KG1 (cell line): Measurements from ENCODE around the gene WNT9B.
"Not testable (repeated sequence)": the region's sequence is repeated elsewhere in the genome, so short reads cannot be mapped to it uniquely, and the experiment has no call there.

Experiments used
- DNase-seq: peaks from one replicate; lab custom pipeline; 2025; lab: John Stamatoyannopoulos, UW

The WNT9B gene

DNA sequence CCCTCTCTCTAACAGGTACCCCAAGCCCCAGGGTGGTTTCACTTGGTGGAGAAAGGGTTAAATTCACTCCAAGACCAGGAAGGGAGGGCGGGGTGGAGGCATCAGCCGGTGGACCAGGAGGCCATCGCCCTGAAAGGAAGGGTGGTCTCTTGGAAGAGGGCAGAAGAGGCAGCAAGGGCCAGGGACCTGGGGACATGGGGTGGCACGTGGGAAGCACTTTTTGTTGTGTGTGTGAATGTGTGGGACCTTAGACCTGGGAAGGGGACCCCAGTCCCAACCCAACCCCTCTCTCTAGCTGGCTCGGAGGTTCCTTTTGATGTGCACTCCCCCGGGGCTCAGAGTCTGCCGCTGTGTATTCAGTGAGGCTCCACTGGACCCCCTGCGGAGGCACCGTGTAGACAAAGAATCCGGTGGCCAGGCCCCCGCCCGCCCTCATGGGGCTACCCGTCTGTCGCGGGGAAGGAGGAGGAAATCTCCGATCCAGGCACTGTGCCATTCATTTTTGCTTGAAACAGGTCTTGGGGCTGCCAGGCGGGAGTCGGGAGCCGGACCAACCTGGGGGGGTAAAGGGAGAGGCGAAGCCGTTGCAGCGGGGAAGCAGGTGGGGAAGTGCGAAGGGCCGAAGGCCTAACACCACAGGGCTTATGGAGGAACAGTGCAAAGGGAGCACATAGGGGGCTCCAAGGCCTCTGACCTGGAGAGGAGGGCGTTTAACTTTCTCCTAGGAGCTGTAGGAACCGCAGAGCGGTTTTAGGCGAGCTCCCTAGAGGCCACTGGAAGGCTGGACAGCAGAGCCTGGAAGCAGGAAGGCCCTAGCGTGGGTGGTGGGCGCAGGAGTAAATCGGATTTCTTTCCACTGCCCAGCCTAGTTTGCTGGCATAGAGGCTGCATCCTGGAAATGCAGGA is 29.6 kb upstream of the WNT9B start:
- DNase-seq: no peak

DNA sequence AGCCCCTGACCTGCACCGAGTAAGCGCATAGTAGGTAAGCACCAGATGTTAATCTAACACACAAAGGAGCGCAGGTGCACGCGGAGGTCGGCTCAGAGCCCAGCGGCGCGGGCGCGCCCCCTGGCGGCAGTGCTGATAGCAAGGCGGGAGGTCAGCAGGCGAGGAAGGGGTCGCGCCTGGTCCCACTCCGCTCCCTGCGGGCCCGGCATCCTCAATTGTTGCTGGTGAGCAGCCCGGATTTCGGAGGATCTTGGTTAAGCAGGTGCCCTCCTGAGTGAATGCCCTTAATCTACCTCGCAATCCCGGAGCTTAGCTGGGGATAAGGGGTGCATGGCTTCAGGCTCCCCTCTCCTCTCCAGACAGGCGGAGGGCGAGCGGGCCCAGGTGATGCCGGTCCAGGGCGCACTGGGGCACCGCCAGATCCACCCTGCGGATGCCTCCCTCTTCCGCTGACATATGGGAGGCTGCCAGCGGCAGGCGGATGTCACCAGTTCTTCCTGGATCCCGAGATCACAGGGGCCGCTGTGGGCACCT is 28.9 kb upstream of the WNT9B start:
- DNase-seq: peak; percentile 35

DNA sequence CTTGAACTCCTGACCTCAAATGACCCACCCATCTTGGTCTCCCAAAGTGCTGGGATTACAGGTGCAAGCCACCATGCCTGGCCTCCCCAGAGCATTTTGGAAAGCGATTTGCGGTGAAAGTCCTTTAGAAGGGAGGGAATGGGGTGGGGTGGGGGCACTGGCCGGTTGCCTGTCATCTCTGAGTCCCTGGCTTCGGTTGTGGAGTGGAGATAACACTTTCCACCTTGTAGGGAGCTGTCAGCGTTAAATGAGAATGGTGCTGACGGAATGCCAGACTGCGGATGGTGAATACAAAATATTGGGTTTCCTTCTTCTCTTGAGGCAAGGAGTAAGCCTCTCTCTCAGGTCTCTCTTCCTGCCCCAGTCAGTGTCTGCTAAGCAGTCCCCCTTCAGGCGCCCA is 27.7 kb upstream of the WNT9B start:
- no peak for DNase-seq

DNA sequence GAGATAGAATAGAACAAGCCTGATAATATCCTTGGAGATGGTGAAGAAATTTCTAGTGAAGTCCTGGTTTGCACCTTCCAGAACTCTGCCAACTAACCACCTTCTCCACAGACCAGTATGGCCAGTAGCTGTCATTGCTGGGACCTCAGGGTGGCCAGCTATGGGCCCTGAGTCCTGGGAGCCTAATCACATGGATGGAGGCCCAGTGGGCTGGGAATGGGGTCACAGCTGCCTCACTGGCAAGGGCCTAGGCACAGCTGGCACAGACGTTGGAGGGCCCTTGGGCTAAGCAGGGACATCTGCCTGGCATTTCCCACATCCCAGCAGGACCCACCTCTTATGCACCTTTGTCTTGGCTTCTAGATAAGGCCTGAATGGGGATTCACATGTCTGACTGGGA is 25.3 kb upstream of the WNT9B start:
- DNase-seq: no peak

DNA sequence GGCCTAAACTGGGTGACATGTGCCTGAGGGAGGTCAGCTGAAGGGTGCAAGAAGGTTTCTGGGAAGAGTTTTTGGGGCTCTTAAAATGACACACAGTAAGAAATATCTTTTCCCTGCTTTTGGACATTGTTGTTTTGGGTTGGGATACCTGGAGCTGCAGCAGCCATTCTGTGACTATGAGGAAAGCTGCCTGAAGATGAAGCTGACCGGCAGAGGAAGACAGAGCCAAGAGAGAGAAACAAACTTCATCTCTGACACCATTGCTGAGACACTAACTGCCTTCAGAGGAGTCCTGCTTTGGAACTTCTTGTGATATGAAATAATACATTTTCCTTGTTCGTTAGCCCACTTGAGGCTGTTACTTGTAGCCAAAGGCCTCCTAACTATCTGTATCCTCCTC is 24.1 kb upstream of the WNT9B start:
- DNase-seq: no peak

DNA sequence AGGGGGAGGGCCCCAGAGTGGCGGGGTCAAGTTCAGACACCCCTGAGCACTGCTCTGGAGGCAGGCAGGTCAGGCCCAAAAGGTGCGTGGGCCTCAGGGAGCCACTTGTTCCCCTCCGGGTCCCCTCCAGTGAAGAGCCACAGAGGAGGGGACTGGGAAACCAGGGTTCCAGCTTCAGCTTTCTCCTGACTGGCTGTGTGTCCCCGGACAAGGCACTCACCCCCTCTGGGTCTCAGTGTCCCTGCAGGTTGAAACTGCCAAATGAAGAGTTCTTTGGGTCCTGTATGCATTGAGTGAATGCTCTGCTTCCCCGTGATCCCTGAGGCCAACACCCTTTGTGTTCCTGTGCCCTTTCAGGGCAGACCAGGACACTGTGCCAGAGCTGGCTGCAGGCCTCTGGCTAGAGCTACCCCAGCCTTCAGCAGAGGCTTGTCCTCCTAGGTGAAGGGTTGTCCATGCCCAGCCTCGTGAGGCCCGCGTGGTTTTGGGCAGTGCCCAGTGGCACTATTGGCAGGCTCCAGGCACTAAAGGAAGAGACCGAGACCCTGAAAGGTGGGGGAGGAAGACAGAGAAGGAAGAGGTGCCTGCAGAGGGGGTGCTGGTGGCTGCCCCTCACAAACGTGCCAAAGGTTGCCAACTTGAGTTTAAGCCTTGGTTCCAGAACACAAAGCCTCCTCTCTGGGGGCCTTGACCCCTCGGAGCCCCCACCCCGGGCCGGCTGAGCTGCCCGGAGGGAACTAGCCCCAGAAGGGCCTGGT is 19.6 kb upstream of the WNT9B start:
- DNase-seq: no peak

DNA sequence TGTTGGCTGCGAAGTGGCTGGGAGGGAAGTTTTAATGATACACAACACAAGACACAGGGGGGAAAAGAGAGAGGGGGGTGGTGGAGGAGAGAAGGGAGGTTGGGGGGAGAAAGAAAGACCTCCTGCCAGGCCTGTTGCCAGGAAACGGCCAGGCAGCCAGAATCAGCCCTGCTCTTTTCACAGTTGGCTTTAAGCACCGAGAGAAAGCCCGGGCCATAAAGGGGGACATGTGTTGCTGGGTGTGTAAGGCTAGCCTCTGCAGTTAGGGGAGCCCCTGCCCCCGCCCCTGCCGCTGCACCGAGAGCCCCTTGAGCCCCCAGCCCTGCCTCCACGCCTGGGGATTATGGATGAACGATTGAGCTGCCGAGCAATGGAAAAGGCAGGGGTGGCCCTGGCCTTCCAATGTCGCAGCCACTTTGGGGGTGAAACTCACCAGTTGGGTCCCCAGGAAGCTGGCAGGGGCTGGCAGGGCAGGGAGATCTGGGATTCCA is 19.0 kb upstream of the WNT9B start:
- no peak for DNase-seq

DNA sequence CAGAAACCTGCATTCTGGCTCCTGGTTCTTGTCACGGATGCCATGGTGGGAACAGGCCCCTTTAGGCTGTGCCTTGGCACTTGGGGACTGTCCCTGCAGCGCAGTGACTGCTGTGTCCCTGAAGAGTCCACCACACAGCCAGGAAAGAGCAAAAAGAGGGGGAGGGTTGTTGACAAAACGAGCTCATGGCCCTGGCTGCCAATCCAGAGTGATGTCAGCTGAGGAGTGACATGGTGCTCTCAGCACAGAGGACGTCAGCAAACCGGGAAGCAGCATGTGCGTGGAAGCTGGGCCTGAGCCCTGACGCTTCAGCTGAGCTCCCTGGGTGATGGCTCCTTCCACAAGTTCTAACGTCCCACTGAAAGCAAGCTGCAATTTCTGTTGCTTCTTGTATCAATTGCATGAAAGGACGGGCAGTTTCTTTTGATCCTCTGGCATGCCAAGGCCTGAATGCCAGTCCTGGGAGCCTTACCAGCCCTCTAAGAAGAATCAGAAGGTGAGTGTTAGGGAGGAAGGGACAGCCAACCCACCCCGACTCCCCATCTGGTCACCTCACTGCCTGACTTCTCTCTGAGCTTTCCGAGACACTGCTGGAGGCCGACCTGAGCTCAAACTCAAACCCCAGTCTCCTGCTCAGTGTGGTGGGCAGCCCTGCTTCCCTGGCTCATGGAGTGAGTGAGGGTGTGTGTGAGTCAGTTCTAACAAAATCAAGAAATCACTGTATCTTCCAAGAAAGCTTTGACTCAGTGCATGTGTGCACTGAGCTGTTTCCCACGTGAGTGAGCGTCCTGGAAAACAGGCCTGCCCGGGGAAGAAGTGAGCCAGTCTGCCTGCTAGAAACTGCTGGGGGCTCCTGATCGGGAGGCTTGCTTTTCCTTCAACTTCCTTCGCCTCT is 18.2 kb upstream of the WNT9B start:
- DNase-seq: no peak

DNA sequence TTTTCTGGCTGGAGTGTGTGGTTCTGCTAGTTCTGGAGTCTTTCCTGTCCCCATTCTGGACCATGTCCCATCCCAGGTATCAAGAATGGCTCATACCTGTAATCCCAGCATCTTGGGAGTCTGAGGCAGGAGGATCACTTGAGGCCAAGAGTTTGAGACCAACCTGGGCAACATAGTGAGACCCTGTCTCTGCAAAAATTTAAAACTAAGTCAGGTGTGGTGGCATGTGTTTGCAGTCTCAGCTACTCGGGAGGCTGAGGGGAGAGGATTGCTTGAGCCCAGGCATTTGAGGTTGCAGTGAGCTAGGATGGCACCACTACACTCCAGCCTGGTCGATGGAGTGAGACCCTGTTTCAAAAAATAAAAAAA is 17.6 kb upstream of the WNT9B start:
- DNase-seq: no peak

DNA sequence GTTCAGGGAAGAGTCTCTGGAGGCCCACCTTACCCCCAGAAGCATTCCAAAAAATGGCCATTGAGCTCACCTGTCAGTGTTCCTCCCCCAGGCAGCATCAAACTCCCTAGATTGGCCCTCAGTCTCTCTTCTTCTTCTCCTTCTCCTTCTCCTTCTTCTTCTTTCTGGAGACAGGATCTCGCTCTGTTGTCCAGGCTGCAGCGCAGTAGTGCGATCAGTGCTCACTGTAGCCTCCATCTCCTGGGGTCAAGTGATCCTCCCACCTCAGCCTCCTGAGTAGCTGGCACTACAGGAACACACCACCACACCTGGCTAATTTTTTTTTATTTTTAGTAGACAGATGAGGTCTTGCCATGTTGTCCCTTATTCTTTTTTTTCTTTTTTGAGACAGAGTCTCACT is 16.5 kb upstream of the WNT9B start:
- DNase-seq: no peak

DNA sequence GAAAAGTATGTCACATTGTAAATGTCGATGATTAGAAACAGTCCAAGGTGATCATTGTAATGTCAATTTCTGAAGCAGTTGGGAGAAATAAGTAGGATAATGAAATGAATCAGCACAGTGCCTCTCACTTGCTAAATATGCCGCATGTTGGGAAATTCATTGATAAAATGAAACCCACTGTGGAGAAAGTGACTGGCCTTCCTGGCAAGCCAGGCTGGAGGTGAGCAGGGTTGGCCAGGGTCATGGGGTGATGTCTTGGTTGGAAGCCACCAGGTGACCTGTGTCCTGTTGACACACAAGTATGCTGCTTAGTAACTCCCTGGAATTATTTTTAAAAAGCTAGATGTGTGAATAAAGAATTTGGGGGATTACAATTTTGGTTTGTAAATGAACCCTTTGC is 14.9 kb upstream of the WNT9B start:
- no peak for DNase-seq

DNA sequence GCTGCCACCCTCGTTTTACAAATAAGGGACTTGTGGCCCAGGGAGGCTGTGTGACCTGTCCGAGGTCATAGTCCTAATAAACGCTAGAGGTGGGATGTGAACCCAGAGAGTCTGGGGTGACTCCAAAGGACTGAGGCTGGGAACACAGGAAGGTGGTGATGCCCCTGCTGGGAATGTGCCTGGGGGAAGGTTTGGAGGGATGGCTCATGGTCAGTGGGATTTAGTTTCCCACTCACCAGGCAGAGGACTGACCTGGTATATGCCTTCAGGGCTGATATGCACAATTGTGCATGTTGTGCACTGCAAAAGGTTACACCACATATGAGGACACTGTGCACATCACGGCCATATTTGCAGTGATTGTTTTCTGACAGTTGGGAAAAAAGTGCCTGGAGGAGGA is 13.9 kb upstream of the WNT9B start:
- DNase-seq: no peak

DNA sequence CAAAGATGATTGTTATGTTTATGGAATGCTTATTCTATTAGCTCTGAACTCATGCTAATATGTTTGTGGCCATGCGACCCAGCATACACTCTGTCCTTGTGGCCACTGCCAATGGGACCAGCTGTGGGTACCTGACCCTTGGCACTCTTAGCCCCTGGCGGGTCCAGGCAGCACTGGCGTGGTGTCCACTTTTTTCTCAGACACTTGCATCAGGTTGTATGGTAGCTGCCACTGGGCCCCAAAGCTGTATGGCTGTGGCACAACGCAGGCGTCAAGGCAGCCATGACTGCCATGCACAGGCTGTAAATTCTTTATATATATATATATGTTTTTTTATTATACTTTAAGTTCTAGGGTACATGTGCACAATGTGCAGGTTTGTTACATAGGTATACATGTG is 12.2 kb upstream of the WNT9B start:
- no peak for DNase-seq

DNA sequence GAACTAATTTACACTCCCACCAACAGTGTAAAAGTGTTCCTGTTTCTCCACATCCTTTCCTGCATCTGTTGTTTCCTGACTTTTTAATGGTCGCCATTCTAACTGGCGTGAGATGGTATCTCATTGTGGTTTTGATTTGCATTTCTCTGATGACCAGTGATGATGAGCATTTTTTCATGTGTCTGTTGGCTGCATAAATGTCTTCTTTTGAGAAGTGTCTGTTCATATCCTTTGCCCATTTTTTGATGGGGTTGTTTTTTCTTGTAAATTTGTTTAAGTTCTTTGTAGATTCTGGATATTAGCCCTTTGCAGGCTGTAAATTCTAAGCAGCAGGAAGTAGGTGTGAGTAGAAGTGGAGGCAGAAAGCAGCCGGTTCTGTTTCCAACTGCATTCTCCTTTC is 10.8 kb upstream of the WNT9B start:
- not testable (repeated sequence) for DNase-seq

DNA sequence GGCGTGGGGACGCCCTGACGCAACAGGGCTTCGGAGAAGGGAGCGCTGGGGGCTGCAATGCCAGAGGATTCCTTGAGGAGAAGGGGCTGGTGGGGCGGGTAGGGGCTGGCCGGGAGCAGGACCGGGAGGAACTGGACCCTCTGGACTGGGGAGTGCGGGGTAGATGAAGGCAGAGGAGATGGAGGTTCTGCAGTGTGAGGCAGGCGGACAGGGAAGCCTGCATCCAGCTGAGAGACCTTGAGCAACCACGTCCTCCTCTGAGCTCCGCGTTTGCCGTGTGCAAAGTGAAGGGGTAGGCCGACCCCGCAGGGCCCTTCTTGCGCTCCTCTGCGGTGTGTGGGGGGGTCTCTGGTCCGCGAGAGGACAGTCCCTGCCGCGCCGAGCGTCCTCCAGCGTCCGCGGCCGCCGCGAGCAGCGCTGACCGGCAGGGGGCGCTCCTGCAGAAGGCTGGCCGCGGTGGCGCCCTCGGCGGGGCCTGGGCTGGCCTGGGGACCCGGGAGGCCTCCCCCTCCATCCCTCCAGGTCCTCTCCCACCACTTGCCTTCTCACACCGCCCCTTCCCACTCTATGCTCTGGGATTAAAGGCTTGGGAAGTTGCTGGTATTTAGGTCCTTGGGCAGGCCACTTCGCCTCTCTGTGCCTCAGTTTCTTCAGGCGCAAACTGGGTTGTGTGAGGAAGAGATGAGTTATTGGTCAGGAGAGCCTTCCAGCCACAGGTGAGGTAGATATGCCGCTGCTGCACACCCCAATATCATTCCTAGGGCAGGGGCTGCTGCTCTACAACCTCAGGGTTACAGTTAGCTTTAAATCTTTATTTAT is 9.6 kb upstream of the WNT9B start:
- no peak for DNase-seq

DNA sequence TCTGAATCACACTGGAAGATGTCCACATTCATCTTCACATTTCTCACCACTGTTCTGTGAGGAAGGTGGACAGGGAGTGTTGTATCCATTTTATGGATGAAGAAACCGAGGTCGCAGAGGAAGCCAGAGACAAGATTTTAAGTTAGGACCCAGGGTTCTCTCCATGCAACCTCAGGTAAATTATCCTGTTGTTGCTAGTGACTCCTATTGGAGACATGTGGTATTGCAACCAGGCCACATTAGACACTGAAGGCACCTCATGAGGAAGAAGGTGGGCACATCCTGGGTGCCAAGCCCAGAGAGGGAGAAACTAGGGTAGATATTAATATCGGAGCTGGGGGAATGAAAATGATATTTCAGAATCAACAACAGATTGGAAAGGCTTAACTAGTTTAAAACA is 8.5 kb upstream of the WNT9B start:
- DNase-seq: no peak

DNA sequence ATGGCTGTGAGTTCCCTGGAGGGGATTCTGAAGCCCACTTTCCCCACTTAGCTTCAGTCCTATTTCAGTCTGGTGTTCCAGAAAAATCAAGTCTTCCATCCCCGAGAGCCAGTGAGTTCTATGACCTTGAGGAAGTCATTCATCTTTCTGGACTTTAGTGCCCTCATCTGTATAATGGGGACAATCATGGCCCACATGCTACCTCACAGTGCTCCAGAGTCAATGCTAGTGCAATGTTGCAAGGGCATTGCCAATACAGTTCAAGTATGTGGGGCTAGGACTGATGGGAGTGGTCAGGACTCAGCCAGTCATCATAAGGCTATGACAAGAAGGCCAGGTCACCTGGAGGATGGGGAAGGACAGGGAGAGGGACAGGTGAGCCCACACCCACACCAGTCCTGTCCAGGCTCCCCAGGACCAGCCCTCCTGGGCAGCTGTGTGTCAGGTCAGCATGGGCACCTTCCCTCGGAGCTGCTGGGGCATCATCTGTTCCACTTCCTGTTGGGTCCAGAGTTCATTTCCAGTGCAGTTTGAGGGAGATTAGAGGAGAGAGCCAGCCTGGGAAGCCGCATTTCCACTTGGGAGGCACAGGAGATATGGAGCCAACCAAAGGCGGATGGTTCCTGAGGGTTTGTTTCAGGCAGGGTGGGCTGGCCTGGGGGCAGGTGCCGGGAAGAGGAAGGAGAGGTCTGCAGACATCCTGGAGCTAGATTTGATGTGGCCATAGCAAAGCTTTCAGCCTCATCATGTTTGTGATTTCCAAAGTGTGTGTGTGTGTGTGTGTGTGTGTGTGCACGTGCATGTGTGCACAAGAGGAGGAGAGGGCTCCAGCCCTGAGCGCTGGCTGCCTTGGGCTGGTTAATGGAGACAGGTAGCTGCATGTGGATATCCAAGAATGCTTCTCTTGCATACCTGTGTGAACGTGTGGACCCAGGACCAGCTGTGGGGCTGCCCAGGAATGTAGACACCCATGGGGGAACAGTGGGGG is 3.9 kb upstream of the WNT9B start:
- no peak for DNase-seq

DNA sequence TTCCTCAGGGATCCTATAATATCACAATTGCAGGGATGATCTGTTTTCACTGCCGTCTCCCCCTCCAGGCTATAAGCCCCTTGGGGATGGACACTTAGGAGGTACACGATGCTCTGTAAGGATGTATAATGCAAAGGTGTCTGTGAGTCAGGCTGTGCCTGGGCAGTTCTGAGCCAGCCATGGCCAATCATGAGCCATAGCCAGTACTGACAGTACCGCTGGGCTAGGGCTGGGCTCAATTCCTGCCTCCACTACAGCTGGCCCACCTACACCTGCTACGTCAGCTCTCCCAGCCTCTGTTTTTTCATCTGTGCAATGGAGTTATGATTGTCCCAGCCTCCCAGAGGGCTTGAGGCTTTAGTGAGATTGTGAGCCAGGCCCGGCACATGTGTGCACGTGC is 2.8 kb upstream of the WNT9B start:
- DNase-seq: no peak

DNA sequence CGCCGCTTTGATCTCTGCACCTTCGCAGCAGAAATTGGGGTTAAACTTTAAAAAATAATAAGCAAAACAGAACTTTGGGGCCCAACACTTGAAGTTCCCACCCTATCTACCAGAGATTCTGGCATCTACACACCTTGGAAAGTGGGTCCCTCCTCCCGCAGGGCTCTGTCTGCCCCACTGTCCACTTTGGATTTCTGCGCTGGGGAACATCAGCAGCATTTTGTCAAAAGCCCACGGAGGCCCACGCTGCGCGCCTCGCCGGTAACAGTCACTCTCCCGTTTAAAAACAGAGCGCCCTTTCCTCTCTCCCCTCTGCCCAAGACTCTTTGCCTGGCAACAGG is 725 bp upstream of the WNT9B start:
- DNase-seq: no peak

DNA sequence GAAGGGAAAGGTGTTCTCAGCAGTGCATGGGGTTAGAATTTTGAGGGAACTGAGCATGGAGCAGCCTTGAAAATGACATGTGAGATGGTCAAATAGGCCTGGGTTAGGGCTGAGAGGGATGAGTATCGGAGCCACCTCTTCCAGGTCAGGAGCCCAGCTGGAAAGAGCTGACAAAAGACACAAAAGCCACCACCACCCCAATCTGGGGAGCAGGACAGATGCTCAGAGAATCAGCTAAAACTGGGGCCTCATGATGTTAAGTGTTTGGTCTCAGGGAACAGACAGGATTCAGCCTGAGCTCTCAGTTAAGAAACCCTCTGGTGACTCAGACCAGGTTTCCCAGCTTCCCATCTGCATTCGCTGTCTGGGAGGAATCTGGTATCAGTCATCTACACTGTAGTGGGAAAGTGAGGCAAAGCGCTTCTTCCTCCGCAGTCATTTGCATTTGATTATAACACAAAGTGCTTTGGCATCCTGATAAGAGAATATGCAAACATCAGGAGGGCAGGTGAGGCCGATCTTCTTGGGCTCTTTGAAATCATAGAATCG is 2.6 kb downstream of the WNT9B start:
- DNase-seq: no peak
